Endothelial cell of umbilical vein (primary cell): ENCODE data around the gene ZFPM1. TPM values are rescaled to one million over a fixed set of nuclear protein-coding genes. Genes with fewer than 3 reads are reported as not detected.
"Not testable (repeated sequence)": the region's sequence is repeated elsewhere in the genome, so short reads cannot be mapped to it uniquely, and the experiment has no call there.

Experiments used
- BruUV-seq: library from RNA; stranded (reverse); fragments of 400-500 nt; replicated peaks from 2 replicates; lab custom pipeline; 2021; lab: Mats Ljungman, UMichigan
- CTCF ChIA-PET: fragments of 300-600, 350-600 bp; sonication (Branson Sonifier 250); formaldehyde crosslinking; loops from one replicate; lab custom pipeline; 2021; ENCODE audit warnings: antibody characterized with exemption, inconsistent platforms; lab: Charles Lee
- POLR2A ChIA-PET: fragments of 300-600, 350-600 bp; sonication (Branson Sonifier 250); formaldehyde crosslinking; loops from one replicate; lab custom pipeline; 2021; ENCODE audit warnings: antibody characterized with exemption, inconsistent platforms; lab: Charles Lee
- DNase-seq: peaks from one replicate; pipeline ENCODE4 v3.0.0-alpha.2; 2011; ENCODE audit warnings: low read depth, low spot score
- FAIRE-seq: peaks from 2 replicates; lab custom pipeline; 2011; peaks lifted over from hg19 to GRCh38; lab: Jason Lieb, UNC
- H2AFZ ChIP-seq: 2 replicates; pipeline ENCODE4 v1.6.0; 2012; ENCODE audit warnings: low read depth, low read length, control low read depth, inconsistent platforms
- H3K27ac ChIP-seq: 2 replicates; pipeline ENCODE4 v1.5.1; 2011; ENCODE audit warnings: low read depth, mild to moderate bottlenecking, control low read depth, low read length, moderate library complexity; ENCODE audit not compliant: insufficient read depth
- H3K27me3 ChIP-seq, 2 experiments: 2 replicates each; pipeline versions ENCODE4 v1.6.0 to v1.6.1; 2011; ENCODE audit warnings: low read length in 2 of 2, mixed read lengths in 1 of 2; ENCODE audit not compliant: control insufficient read depth in 2 of 2, insufficient read depth in 2 of 2
- H3K36me3 ChIP-seq, 2 experiments: 2 replicates in 1 of 2; 3 replicates in 1 of 2; pipeline ENCODE4 v1.5.1; 2011; ENCODE audit warnings: low read length in 2 of 2, mild to moderate bottlenecking in 1 of 2, moderate library complexity in 1 of 2; ENCODE audit not compliant: control insufficient read depth in 2 of 2, insufficient read depth in 2 of 2; ENCODE audit errors: extremely low read depth in 1 of 2
- H3K4me1 ChIP-seq: 3 replicates; pipeline ENCODE4 v1.5.1; 2011; ENCODE audit warnings: mild to moderate bottlenecking, low read length; ENCODE audit not compliant: control insufficient read depth, insufficient read depth; ENCODE audit errors: extremely low read depth
- H3K4me2 ChIP-seq: 2 replicates; pipeline ENCODE4 v1.6.1; 2011; ENCODE audit warnings: low read length, control low read depth, mixed read lengths; ENCODE audit not compliant: insufficient read depth
- H3K4me3 ChIP-seq, 3 experiments: fragments of 200-600 bp in 1 of 3; sonication (generic), shearing (Covaris generic) in 1 of 3; replicated peaks in 1 of 3; 2 replicates each; pipeline ENCODE4 v1.5.1; 2011 to 2016; ENCODE audit warnings: control low read depth in 3 of 3, low read length in 3 of 3, mild to moderate bottlenecking in 2 of 3, inconsistent platforms in 1 of 3, low read depth in 1 of 3, moderate library complexity in 1 of 3; ENCODE audit not compliant: insufficient read depth in 1 of 3
- H3K79me2 ChIP-seq: 2 replicates; pipeline ENCODE4 v1.6.0; 2012; ENCODE audit warnings: low read length, inconsistent platforms; ENCODE audit not compliant: control insufficient read depth, insufficient read depth
- H3K9ac ChIP-seq: replicated peaks from 2 replicates; pipeline ENCODE3; 2011; ENCODE audit warnings: low read length, control low read depth; ENCODE audit not compliant: insufficient read depth; ENCODE audit errors: extremely low read depth
- H3K9me1 ChIP-seq: replicated peaks from 3 replicates; pipeline ENCODE4 v1.6.0; 2011; ENCODE audit warnings: mild to moderate bottlenecking, low read length; ENCODE audit not compliant: control insufficient read depth, insufficient read depth; ENCODE audit errors: extremely low read depth
- H3K9me3 ChIP-seq: replicated peaks from 2 replicates; pipeline ENCODE4 v1.5.1; 2012; ENCODE audit warnings: low read length, inconsistent platforms; ENCODE audit not compliant: control insufficient read depth, insufficient read depth
- H4K20me1 ChIP-seq: replicated peaks from 2 replicates; pipeline ENCODE3; 2011; ENCODE audit warnings: mild to moderate bottlenecking, low read length; ENCODE audit not compliant: control insufficient read depth, insufficient read depth; ENCODE audit errors: extremely low read depth
- EZH2 ChIP-seq: IDR thresholded peaks from 2 replicates; pipeline ENCODE4 v1.6.1; 2012; ENCODE audit warnings: borderline replicate concordance, low read depth, mild to moderate bottlenecking, moderate library complexity, low read length, inconsistent platforms; ENCODE audit not compliant: severe bottlenecking
- FOS ChIP-seq: IDR thresholded peaks from 2 replicates; pipeline ENCODE4 v1.6.1; 2011; ENCODE audit warnings: mild to moderate bottlenecking, low read length, moderate library complexity, borderline replicate concordance; ENCODE audit not compliant: insufficient read depth
- GATA2 ChIP-seq: IDR thresholded peaks from 2 replicates; pipeline ENCODE4 v1.7.0; 2011; ENCODE audit warnings: low read depth, mild to moderate bottlenecking, moderate library complexity, mixed read lengths, low read length; ENCODE audit not compliant: insufficient read length, insufficient read depth
- JUN ChIP-seq: IDR thresholded peaks from 2 replicates; pipeline ENCODE4 v1.6.1; 2011; ENCODE audit warnings: borderline replicate concordance, low read depth; ENCODE audit not compliant: insufficient read length, insufficient read depth
- MYC ChIP-seq: IDR thresholded peaks from one replicate; pipeline ENCODE4 v1.6.1; 2011; ENCODE audit warnings: mild to moderate bottlenecking, low read depth, low read length
- POLR2A ChIP-seq: IDR thresholded peaks from 2 replicates; pipeline ENCODE4 v1.6.1; 2012; ENCODE audit warnings: low read depth, mild to moderate bottlenecking, control low read depth, low read length
- POLR2AphosphoS5 ChIP-seq: IDR thresholded peaks from 2 replicates; pipeline ENCODE4 v1.6.1; 2012; ENCODE audit warnings: low read depth, mild to moderate bottlenecking, control low read depth, low read length, moderate library complexity; ENCODE audit not compliant: insufficient read depth
- dilution Hi-C: fragments of 300-500 bp; cut with MboI; formaldehyde crosslinking; loops from one replicate; pipeline ENCODE4 v1.15.0; 2019; ENCODE audit warnings: low sequenced_read_pairs; ENCODE audit not compliant: extremely low pct_ligation_motif_present
- intact Hi-C: fragments of 100-400 bp; cut with micrococcal nuclease; formaldehyde crosslinking; loops from one replicate; pipeline ENCODE4 v1.10.0; 2022
- polyA plus RNA-seq, 4 experiments: library from polyadenylated mRNA; depleted of rRNA in 3 of 4; stranded (reverse) in 3 of 4; unstranded in 1 of 4; fragments of >200 nt; gene quantifications; 2 replicates each; pipeline versions ENCODE4 v1.2.1 to v1.2.3, GENCODE V29; 2011 to 2012; ENCODE audit warnings: missing spikeins in 1 of 4
- total RNA-seq: library from RNA; stranded (reverse); gene quantifications from 2 replicates; pipeline ENCODE4 v1.2.3, GENCODE V29; 2021
- TF ChIP-seq, protein P1 (sequence below): IDR thresholded peaks from 2 replicates; pipeline ENCODE4 v1.6.1; 2011; ENCODE audit not compliant: insufficient read depth, insufficient read length
- TF ChIP-seq, protein P2 (sequence below), 2 donors: IDR thresholded peaks; 1 replicate in 1 of 2; 2 replicates in 1 of 2; pipeline ENCODE4 v1.5.1; 2011; ENCODE audit warnings: low read length in 2 of 2, mild to moderate bottlenecking in 2 of 2, moderate library complexity in 2 of 2, control low read depth in 1 of 2, inconsistent platforms in 1 of 2, low read depth in 1 of 2; ENCODE audit not compliant: insufficient read depth in 1 of 2; ENCODE audit errors: extremely low read depth in 1 of 2

ZFPM1 gene
- total and polyA plus RNA-seq, 2 donors (not counting 3 experiments of a cell fraction or from before 2014, with no cell fraction given) = 0.37 to 7.5 TPM

DNA sequence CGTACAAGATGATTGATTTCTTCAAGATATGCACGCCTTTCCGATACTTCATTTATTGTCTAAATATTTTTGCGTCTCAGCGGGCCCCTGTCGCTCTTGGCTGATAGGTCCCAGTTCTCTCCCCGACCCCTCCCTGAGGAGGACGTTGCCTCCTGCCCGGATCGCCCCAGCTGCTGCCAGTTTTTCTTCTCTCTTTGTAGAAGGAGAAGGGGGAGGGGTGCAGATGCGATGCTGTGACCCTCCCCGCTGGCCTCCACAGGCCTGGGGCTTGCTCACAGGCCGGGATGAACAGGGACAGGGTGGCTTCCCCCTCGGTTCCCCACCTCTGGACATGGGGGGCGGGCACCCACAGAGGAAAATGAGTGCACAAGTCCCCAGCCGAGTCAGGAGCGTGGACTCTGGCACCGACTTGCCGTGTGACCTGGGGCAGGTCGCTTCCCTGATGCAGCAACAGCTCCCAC lies 63.6 kb downstream of the ZFPM1 start:
- dilution Hi-C loops = no loop called here
- no peaks in the 10 kb centered on the region for H3K27me3 ChIP-seq
- no peaks in the 10 kb centered on the region for H3K36me3 ChIP-seq
- ChIA-PET POLR2A (no interaction called here), CTCF (no interaction called here)
- no peak overlapping the region for H3K4me3 ChIP-seq
- H3K79me2 ChIP-seq = no peaks in the 10 kb centered on the region
- no peak overlapping the region for H3K4me2 ChIP-seq
- no peak overlapping the region for H3K27ac ChIP-seq
- no peak overlapping the region for H3K9ac ChIP-seq
- H4K20me1 ChIP-seq = peaks cover 3% of the 10 kb centered on the region
- no TSS peak for BruUV-seq
- H3K9me1 ChIP-seq = no peaks in the 10 kb centered on the region
- DNase-seq (no peak), FAIRE-seq (no peak)
- TF ChIP-seq, protein P1, sequence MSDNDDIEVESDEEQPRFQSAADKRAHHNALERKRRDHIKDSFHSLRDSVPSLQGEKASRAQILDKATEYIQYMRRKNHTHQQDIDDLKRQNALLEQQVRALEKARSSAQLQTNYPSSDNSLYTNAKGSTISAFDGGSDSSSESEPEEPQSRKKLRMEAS = no peak
- TF ChIP-seq, protein P2, sequence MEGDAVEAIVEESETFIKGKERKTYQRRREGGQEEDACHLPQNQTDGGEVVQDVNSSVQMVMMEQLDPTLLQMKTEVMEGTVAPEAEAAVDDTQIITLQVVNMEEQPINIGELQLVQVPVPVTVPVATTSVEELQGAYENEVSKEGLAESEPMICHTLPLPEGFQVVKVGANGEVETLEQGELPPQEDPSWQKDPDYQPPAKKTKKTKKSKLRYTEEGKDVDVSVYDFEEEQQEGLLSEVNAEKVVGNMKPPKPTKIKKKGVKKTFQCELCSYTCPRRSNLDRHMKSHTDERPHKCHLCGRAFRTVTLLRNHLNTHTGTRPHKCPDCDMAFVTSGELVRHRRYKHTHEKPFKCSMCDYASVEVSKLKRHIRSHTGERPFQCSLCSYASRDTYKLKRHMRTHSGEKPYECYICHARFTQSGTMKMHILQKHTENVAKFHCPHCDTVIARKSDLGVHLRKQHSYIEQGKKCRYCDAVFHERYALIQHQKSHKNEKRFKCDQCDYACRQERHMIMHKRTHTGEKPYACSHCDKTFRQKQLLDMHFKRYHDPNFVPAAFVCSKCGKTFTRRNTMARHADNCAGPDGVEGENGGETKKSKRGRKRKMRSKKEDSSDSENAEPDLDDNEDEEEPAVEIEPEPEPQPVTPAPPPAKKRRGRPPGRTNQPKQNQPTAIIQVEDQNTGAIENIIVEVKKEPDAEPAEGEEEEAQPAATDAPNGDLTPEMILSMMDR (IDR thresholded peaks at IDR 0.05; ENCODE audit: extremely low read depth in 1 of 2, insufficient read depth in 1 of 2, low read depth in 1 of 2, low read length in 2 of 2) = no peak
- TF ChIP-seq EZH2 = no peak
- no peak for TF ChIP-seq MYC
- no peak for TF ChIP-seq GATA2
- no peak for TF ChIP-seq POLR2A
- TF ChIP-seq POLR2AphosphoS5 = no peak
- no peak for TF ChIP-seq FOS
- no peak for TF ChIP-seq JUN
- no peak overlapping the region for H2AFZ ChIP-seq
- no peaks in the 10 kb centered on the region for H3K9me3 ChIP-seq
- intact Hi-C loops = no loop called here
- H3K4me1 ChIP-seq = no peaks in the 10 kb centered on the region

DNA sequence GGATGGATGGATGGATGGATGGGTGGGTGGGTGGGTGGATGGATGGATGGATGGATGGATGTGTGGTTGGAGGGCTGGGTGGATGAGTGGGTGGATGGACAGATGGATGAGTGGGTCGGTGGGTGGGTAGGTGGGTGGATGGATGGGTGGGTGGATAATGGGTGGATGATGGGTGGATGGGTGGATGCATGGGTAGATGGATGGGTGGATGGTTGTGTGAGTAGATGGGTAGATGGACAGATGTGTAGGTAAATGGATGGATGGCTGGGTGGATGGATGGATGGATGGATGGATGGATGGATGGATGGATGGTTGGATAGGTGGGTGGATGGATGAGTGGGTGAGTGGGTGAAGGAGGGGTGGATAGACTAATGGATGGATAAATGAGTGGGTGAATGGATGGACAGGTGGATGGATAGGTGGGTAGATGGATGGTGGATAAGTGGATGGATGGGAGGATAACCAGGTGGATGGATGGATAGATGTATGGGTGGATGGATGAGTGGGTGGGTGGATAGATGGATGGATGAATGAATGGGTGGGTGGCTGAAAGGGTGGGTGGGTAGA lies 64.2 kb downstream of the ZFPM1 start:
- H3K27me3 ChIP-seq, H3K9me1 ChIP-seq, H3K36me3 ChIP-seq, intact Hi-C loops, H3K27ac ChIP-seq, H3K9ac ChIP-seq, H3K4me3 ChIP-seq, H3K9me3 ChIP-seq, H3K79me2 ChIP-seq, H3K4me1 ChIP-seq, dilution Hi-C loops, POLR2A ChIA-PET, DNase-seq, CTCF ChIA-PET, H4K20me1 ChIP-seq, H2AFZ ChIP-seq, H3K4me2 ChIP-seq, BruUV-seq, FAIRE-seq: not testable (repeated sequence)
